DMS153 treated with DMSO at 0.1 percent for 48 hours (cell line): ENCODE measurements around the gene PTPN6.

Source experiments
- DNase-seq: peaks from one replicate; lab custom pipeline; 2025; ENCODE audit not compliant: unreplicated experiment; lab: John Stamatoyannopoulos, UW

Gene PTPN6

GRCh38 chr12:6954316-6955107 is 3.4 kb downstream of the PTPN6 start:
- no peak for DNase-seq

- no peak for DNase-seq
These were observed 4.2 kb downstream of the PTPN6 start for GRCh38 chr12:6955108-6956020.

DNA sequence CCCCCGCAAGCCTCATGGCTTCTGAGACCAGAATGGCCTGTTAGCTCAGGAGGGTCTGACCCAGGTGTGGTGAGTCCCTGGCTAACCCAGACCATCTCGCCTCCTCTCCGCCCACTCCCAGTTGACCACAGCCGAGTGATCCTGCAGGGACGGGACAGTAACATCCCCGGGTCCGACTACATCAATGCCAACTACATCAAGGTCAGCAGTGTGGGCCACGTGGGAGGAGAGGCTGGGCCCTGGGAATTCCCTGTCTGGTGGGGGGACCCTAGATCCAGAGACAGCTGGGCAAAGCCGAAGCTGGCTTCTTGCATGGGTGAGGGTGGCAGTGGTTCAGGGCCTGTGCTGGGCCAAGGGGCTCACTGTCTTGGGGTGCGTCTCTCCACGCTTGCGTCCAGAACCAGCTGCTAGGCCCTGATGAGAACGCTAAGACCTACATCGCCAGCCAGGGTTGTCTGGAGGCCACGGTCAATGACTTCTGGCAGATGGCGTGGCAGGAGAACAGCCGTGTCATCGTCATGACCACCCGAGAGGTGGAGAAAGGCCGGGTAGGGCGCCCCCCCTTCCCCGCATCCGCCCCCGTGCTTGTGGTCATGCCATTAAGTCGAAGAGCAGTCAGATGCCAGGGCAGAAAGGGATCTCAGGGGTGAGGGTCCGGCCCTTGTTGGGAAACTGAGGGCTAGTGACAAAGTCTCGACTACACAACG is 5.0 kb downstream of the PTPN6 start:
- DNase-seq, result no peak

DNA sequence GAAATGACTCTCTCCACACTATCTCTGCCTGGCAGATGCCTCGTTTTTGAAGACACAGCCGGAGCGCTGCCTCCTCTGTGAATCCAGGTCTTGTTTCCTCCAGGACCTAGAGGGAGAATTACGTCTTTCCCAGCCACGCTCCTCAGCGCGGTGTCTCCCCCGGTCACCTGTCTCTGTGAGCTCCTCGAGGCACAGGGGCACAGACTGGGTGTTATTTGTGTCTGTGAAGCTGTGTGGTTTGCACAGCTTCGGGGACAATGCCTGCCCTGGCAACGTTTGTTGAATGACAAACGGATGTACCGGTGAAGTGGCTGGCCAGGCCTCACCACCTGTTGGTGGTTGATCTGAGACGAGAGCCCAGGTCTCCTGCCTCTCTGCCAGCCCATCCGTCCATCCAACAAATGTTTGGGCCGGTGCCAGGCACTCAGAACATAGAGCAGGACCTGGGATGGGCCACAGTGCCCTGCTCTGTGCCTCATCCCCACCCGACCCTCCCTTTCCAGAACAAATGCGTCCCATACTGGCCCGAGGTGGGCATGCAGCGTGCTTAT is 6.1 kb downstream of the PTPN6 start:
- no peak for DNase-seq

DNA sequence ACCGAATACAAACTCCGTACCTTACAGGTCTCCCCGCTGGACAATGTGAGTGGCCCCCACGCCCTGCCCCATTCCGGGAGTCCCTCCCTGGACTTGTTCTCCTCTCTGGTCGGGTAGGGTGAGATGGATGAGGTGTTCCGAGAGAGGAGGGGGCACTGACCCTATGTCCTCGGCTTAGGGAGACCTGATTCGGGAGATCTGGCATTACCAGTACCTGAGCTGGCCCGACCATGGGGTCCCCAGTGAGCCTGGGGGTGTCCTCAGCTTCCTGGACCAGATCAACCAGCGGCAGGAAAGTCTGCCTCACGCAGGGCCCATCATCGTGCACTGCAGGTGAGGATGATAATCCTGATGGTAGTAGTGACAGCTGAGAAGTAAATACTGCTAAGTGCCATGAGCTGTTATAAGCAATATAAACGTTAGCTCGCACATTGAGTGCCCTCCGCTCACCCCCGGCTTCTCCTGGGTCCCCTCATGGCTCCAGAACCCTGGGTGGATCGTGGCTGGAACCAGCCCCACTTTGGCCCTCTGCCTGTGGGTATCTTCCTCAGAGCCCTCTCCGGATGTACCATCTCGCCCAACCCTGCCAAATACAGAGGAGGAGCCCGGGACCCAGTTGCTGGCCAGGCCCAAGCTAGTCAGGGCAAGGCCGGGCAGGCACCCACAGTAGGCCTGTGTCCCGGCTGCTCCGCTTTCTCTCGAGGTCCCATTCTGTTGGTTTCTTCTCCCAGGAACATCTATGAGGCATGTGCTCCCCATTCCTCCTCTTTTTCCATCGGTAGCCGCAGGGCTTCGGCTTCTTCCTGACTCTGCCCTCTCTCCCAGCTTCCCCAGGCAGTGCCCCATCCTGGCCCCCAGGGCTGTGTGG is 6.8 kb downstream of the PTPN6 start:
- DNase-seq, result no peak

GRCh38 chr12:6958609-6959057 is 7.5 kb downstream of the PTPN6 start:
- DNase-seq, result no peak

DNA sequence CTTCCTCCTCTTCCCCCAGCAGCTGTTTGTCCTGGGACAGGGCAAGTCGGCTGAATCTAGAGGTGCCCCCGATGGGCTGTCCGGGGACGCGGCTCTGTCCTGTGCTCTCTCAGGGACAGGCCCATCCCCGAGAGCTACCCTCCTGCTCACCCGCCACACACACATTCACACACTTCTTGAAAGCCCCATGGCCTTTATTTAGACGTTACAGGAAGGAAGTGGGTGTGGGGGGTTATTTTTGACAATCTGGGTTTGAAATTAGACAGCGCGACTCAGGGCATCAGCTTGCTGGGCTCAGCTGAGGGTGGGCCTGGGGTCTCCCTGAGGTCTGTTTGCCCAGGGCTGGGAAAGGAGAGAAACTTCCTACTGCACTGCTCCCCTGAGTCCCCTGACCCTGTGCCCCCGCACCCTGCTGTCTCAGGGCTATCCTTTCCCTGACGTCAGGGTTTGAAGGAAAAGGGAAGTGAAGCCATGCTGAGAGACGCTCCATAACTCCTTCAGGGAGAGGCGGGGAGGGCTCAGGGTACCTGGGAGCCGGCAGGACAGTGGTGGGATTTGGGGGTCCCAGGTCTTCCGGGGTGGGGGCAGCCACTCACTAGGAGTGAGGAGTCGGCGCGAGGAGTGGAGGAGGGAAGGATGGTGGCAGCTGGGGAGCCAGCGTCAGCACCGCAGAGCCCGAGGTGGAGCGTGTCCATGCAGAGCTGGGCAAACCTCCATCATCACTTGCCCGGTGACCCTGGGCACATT is 8.1 kb downstream of the PTPN6 start:
- DNase-seq, result no peak

DNA sequence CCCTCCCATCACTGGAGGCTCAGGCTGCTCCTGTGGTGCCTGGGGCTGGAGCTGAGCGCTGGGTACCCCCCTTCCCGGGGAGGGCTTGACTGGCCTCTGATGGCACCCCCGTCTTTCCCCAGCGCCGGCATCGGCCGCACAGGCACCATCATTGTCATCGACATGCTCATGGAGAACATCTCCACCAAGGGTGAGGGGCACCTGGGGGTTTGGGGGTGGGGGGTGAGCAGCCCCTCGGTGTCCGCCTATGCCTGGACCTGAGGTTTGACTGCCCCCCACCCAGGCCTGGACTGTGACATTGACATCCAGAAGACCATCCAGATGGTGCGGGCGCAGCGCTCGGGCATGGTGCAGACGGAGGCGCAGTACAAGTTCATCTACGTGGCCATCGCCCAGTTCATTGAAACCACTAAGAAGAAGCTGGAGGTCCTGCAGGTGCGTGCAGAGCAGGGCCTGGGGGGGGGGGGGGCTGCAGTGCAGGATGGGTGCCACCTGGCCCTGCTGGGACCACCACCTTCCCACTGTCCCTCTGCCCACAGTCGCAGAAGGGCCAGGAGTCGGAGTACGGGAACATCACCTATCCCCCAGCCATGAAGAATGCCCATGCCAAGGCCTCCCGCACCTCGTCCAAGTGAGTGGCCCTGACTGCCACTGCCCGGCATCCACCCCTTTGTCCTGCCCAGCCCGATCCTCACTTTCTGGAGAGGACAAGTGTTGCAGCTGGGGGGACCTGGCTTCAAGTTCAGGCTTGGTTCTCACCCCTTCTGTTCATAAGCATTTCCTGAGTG is 8.8 kb downstream of the PTPN6 start:
- DNase-seq, result no peak

DNA sequence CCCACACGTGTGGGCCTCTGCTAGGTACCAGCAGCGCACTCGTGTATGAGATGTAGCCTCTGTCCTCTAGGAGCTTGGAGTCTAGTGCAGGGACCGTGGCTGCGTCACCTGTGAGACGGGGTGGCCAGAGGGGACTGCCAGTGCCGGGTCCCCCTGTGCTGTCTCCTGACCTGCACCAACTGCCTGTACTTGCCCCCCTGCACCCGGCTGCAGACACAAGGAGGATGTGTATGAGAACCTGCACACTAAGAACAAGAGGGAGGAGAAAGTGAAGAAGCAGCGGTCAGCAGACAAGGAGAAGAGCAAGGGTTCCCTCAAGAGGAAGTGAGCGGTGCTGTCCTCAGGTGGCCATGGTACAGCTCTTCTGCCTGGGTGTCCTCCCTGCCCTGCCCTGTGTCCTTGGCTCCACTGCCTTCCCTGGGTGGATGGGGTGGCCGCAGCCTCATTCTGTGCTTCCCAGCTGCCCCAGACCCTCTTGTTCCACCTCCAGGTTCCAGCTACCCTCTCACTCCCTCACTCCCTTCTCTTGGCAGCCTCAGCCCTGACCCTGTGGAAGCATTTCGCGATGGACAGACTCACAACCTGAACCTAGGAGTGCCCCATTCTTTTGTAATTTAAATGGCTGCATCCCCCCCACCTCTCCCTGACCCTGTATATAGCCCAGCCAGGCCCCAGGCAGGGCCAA is 9.6 kb downstream of the PTPN6 start:
- DNase-seq, result no peak

- peak; percentile 34 for DNase-seq
These were observed 10.1 kb downstream of the PTPN6 start for GRCh38 chr12:6961278-6961694.

- DNase-seq, result peak; percentile 78
These were observed 10.6 kb downstream of the PTPN6 start for GRCh38 chr12:6961695-6962284.

DNA sequence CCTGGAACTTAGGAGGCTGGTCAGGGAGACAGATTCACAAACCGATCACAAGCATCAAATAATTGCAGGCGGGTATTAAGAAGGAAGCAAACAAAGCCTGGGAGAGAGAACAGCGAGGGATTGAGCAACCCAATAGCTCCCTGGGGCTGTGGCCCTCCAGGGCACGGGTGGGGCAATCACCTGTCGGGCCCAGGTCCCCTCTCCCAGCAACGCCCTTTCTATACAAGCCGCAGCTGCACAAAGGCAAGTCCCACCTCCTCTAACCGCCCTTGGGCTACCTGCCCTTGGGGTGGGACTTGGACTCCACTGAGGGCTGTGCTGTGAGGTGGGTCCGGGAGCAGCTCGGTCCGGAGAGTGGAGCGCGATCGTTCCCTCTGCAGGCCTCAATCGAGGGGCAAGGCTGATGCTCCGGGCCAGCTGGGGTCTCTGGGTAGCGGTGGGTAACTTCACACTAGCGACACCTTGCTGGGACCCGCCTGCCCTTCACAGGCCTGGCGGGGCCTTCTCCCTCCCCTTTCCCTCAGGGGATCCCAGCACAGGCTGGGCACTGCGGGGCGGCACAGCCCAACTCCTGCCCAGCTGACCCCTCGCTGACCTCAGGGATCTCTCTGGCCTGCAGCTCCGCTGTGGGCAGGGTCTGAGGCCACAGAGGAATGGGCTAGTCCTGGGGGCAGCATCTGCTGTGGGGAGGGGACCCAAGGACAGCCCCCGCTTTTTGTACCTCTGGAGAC is 11.3 kb downstream of the PTPN6 start:
- DNase-seq, result peak; percentile 78

DNA sequence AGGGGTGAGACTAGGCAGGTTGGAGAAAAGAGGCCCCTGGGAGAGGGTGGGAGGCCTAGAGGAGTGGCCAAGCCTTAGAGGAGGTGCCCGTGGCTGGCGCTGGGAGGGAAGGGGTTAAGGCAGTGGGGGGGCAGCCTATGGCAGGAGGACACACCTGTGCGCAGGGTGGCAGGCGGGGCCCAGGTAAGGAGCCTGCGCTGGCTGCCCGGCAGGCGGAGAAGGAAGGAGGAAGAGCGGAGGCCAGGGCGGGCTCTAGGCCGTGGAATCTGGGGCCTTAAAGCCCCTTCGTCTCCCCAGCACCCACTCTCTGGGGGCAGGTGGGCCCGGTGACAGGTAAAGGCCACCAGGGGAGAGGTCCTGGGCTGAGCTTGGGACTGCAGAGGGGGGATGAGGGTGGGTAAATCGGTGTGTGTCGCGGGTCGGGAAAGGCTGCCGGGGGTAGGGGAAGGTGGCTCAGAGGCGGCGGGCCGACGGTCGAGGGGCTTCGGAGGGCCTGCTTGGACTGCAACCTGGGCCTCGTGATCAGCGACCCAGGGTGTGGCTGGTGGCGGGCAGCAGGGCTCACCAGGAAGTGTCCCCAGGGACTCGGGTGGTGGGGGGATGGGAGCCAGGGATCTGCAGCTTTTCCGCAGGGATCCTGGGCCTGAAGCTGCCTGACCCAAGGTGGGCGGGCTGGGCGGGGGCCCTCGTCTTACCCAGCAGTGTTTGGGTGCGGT is 12.0 kb downstream of the PTPN6 start:
- peak; percentile 80 for DNase-seq

DNA sequence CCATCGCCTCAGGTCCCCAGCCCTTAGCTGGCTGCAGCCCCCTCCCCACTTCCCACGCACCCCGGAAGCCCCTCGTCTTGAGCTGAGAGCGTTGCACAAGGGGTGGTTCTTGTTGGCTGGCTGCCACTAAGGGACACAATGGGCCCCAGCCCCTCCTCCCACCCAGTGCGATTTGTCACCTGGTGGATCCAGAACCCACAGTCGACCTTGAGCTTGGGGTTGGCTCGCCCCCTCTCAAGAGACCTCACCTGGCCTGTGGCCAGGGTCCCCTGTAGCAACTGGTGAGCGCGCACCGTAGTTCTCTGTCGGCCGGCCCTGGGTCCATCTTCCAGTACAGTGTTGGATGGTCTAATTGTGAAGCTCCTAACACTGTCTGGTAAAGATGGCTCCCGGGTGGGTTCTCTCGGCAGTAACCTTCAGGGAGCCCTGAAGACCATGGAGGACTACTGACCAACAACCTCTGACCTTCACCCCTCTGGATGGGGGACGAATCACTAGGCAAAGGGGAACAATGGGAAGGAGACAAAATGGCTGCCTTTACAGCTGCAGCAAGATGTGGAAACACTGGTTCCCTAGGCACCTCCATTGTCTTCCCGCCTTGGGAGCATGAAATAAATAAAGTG is 12.7 kb downstream of the PTPN6 start:
- DNase-seq, result peak; percentile 19

GRCh38 chr12:6964605-6965025 is 13.5 kb downstream of the PTPN6 start:
- DNase-seq, result no peak
